IPS DF 4.7 (cell line): Measurements from ENCODE around the gene SNX25.
"Not testable (repeated sequence)": the region's sequence is repeated elsewhere in the genome, so short reads cannot be mapped to it uniquely, and the experiment has no call there.

Source experiments
- DNase-seq: peaks from one replicate; pipeline ENCODE4 v3.0.0-alpha.2; 2013; ENCODE audit warnings: low spot score; ENCODE audit errors: extremely low read depth

Gene SNX25

DNA sequence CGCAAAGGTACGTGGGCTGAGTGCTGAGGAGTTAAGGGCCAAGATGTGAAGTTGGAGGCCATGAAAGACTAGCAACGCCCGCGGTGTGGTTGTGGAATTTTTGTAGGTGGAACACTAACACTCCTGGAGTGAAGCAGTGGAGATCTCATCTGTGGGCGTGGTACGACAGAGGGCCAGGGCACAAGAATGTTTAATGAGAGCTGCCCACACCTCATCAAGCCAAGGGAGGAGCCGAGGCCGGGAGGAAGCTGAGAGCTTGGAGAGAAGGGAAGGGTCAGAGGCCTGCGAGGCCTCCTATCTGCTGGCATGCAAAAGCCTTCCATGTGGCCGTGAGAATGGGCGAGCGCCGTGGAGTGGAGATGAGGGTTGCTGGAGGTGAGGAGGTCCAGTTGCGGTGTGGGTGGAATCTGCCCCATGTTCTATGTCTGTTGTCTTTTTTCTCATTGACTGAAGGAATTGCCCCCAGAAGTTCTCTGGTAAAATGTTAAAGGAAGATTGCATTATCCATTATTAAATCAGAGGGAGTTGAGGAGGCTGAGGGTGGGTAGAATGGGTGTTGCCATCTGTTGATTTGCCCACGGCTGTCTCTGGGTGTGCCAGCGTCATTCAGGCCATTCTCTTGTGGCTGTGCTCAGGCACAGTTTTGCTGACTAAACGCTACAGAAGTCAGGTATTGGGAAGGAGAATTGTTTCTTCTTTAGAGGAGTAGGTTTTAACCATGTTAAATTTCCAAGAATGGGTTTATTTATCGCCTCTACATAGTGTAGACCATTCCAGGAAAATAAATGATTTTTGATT lies 19.8 kb downstream of the SNX25 start:
- no peak for DNase-seq

DNA sequence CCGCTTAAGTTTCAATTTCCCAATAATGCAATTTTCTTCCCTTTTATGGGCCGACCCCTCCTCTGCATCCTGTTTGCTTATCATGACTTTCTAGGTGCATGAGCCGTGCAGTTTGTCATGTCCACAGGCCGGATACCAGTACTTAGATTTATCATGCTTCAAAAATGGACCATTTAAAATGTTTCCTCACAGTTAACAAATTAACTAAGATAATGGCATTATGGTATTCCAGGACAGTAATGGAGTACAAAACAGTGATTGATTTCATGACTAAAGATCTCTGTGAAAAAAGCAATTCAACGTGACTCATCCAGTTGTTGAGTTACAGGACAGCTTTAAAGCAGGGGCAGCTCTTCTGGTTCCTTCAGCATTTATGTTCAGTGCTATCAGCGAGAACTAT lies 23.0 kb downstream of the SNX25 start:
- DNase-seq, result no peak

DNA sequence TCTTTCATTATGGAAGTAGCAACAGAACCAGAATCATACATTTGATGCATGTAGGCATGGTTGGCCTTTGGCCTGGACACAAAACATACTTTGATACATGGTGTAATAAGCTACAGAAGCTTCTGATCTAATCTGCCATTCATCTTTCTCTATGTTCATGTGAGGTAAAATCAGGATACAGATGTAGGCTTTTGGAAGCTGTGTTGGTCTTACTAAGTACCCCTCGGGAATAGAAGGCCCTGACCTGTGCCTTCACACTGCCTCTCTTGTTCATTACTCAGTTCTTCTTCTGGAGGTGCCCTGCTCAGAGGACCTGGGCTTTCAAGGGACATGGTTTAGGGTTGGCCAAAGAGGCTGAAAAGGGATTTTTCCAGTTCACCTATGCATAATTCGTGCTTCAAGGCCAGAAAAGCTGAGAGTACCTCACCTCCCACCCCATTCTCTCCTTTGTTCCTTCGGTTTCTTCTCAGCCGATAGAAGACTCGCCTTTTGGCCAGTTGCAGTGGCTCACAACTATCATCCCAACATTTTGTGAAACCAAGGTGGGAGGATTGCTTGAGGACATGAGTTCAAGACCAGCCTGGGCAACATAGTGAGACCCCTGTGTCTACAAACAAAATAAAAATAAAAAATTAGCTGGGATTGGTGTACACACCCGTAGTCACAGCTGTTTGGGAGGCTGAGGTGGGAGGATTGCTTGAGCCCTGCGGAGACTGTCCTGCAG lies 25.9 kb downstream of the SNX25 start:
- no peak for DNase-seq

DNA sequence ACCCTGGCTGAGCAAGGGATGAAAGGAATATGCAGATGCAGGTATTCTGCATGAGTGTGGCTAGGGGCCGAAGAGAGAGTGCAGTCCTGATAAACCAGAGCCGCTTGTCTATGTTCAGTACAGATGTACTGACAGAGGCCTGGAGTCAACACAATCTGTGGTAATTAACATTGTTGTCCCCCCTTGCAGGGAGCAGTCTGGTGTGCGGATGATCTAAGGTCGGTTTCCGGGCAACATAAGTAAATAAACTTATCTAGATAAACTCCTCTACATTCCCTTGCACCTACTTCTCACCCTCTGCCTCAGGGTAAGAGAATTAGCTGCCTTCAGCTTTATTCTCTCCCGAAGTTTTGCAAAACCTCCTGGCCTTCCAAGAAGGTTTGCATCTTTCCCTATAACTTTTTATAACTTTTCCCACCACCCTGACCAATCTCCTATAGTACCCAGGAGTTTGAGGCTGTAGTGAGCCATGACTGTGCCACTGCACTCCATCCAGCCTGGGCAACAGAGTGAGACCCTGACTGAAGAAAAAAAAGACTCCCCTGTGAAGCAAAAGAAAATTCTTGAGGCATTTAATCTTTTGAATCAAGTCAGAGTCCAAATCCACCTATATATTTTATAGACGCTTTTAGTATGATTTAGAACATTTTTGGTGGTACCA lies 26.6 kb downstream of the SNX25 start:
- DNase-seq, result no peak

DNA sequence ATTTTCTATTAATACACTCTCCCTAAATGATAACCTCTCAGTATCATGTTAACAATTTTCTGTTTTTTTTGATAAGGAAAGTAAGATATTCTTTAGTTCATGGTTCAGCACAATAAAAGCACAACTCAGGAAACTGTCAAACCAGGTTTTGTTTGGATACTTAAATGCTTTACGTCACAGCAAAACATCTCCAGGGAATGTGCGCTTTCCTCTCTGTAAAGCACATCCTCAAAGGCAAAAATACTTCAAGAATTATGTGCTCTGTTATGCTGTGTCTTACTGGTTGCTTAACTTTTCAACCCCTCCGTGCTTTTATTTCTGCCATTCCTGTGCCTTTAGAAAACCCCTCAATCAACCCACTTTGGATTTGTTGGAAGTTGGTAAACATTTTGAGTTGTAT lies 27.8 kb downstream of the SNX25 start:
- DNase-seq, result no peak

DNA sequence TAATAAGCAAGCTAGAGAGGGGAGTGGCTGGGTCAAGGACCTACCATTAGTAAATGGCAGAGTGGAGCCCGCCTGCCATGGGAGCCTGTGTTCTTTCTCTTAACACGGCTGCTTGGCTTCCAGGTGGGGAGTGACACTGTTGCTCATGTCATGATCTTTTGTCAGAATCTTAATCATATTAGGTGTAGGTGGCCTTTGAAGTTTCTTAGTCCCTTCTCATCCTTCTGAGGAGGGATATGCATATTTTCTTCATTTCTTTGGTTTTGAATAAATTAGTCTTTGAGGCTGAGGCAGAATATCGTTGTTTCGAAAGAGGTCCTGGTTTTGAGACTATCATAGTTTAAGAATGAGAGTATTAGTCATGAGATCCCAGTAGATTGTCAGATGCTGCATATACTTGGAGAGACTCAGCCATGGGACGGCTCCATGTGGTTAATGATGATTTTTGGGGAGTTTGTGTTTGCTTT lies 28.9 kb downstream of the SNX25 start:
- no peak for DNase-seq

DNA sequence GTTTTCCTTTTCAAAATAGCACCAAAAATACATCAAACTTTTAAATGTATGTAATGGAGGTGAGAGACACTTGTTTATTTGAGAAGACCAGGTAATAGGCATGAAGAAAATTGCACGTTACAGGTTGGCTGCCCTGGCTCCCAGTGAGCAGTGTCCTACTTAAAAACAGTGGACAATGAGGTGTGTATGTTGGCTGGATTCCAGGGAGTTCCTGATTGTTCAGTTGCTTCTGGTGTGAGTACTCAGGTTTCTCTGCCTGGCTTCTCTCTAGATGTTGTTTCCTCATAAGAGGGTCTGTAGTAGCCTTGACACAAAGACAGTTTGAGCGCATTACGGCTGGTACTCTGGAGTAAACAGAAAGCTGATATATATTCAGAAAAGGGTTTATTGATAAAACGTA lies 29.4 kb downstream of the SNX25 start:
- no peak for DNase-seq

DNA sequence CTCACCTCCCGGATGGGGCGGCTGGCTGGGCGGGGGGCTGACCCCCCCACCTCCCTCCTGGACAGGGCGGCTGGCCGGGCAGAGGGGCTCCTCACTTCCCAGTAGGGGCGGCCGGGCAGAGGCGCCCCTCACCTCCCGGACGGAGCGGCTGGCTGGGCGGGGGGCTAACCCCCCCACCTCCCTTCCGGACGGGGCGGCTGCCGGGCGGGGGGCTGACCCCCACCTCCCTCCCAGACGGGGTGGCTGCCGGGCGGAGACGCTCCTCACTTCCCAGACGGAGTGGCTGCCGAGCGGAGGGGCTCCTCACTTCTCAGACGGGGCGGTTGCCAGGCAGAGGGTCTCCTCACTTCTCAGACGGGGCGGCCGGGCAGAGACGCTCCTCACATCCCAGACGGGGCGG lies 31.1 kb downstream of the SNX25 start:
- DNase-seq, result not testable (repeated sequence)

DNA sequence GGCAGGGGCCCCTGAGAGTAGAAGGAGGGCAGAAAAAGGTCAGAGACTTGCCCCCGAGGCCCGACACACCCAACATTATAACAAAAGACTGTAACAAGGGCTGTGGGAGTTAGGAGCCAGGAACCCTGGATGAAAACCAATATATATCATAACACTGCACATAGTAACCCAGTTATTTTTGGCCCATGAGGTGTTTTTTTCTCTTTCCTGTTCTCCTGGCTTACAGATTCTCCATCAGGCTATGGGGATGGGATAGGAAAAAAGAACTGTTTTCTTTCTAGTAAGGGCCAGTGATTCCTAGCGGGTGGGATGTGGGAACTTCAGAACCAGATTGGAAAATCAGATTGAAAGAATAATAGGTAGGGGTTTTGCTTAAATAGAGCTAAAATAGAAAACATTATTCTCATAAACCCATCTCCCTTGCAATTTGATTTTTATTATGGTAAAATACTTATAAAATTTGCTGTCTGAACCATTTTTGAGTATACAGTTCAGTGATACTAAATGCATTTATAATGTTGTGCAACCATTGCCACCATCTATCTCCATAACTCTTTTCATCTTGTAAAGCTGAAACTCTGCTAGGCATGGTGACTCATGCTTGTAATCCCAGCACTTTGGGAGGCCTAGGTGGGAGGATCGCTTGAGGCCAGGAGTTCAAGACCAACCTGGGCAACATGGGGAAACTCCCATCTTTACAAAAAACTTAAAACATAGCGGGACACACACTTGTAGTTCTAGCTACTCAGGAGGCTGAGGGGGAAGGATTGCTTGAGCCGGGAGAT lies 33.5 kb downstream of the SNX25 start:
- no peak for DNase-seq

DNA sequence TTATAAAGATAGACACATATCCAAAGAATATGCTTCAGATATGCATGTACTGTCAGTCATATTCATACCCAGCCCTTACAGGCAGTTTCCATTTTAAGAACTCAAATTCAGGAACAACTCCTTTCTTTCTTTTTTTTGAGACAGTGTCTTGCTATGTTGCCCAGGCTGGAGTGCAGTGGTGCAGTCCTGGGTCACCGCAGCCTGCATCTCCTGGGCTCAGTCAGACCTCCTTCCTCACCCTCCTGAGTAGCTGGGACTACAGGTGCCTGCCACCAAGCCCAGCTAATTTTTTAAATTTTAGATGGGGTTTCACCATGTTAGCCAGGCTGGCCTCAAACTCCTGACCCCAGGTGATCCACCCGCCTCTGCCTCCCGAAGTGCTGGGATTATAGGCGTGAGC lies 34.5 kb downstream of the SNX25 start:
- DNase-seq, result no peak

DNA sequence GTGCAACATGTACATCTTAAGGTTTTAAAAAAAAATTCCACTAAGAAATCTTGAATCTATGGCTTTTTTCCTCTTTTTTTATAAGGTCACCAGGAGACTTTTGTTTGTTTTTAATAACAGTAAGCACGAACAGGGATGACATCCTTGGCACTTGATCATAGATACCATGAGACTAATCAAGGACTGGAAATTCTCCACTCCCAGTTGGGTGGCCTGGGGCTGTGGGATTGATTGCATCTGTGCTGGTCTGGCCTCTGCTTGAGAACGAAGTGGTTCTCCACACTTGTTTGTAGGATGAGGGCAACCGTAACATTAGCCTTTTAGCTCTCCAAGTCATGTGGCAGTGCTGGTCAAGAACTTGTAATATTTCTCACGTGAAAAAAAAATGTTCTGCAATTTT lies 35.4 kb downstream of the SNX25 start:
- DNase-seq, result no peak

DNA sequence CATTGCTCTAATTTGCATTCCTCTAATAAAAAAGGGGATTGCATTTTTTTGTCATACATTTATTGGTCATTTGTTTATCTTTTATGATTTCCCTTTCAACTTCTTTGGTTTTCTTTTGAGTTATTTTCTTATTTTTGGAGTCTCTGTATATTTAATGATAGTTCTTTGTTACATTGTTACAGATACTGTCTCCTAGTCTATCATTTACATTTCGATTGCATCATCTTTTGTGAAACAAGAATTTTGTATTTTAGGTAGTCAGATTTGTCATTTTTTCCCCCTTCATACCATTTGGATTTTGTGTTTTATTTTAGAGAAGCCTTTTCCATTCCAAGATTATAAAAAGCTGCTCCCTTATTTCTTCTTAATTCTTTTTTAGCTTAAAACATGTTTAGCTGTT lies 37.1 kb downstream of the SNX25 start:
- DNase-seq, result no peak

DNA sequence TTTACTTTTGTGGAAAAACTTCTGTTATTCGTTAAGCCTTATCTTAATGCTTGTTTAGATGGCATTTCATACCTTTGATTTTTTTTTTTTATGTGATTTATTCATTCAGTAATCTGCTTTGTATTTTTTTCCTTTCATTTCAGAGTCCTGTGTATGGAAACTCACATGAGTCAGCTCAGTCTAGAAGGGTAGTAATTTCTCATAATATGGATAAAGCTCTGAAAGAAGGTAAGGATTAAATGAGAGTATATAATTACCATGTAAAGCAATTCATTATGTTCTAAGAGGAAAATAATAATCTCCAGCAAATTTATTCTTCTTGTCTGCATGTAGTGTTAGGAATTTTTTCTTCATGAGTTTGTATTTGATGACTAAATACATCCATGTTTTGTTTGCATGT lies 37.8 kb downstream of the SNX25 start:
- DNase-seq, result no peak

DNA sequence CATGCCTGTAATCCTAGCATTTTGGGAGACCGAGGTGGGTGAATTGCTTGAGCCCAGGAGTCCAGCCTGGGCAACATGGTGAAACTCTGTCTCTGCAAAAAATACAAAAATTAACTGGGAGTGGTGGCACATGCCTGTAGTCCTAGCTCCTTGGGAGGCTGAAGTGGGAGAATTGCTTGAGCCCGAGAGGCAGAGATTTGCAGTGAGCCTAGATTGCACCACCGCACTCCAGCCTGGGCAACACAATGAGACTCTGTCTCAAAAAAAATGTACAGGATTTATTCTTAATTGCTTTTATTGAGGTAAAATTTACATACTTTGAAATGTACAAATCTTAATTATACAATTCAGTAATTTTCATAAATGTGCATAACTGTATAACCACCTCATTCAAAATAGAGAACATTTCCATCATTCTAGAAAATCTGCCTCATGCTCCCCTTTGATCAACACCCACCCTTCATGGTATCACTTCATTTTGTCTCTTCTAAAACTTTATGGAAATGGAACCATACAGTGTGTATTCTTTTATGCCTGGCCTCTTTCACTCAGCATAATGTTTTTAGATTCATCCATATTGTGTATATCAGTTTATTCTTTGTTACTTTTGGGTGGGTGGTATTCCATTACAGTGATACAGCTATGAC lies 39.1 kb downstream of the SNX25 start:
- no peak for DNase-seq

DNA sequence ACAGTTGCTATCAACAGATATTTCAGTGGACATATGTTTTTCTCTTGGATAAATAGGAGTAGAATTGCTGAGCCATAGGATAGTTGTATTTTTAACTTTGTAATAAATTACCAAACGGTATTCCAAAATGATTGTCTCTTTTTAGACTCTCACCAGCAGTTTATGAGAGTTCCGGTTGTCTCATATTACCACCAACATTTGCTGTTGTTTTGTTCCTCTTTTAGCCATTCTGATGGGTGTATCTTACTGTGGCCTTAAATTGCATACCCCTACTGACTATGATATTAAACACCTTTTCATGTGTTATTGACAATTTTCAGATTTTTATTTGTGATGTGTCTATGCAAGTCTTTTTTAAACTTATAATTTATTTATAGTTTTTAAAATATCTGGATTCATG lies 39.7 kb downstream of the SNX25 start:
- DNase-seq, result no peak

DNA sequence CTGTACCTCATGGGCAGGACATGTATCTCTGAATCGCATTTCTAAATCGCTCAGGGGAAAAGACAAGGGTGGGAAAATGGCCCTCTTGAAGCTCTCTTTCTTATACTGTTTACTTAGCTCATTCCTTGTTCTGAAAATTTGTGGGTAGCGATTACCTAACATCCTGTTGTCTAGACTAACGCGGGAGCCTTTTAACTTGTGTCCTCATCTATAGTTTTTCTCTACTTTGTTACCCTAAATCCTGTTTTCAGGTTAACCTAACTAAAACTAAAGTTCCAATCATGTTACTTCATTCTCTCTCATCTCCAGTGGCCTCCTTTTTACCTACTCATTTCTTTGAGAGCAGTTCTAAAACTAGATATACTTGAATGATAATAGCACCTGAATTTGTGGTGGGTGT lies 45.0 kb downstream of the SNX25 start:
- no peak for DNase-seq

DNA sequence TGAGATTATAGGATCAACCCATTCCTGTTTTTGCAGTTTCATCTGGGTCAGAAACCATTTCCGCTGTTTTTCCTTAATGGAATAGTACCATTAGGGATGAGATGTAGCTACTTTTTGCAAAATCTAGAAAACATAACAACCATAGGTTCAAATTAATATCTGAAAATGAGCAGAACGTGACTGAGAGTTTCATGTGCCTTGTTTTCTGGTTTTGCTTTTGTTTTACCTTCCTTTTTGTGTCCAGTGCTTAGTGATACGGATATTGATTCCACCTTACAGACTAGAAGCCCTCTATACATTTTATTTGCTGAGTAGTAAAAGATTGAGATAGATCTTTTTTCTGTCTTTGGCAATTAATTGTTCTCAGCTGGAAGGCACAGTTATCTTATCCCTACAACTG lies 46.5 kb downstream of the SNX25 start:
- no peak for DNase-seq

DNA sequence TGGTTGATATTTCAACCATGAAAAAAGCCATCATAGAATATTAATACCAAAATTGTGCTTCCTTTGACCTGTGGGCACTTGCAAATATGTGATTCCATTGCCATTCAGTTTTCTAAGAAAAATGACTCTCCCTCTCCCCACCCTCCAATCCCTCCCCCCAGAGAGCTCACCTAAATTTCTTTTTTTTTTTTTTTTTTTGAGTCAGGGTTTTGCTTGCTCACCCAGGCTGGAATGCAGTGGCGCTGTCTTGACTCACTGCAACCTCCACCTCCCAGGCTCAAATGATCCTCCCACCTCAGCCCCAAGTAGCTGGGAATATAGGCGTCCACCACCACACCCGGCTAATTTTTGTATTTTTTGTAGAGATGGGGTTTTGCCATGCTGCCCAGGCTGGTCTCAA lies 47.0 kb downstream of the SNX25 start:
- DNase-seq, result no peak

DNA sequence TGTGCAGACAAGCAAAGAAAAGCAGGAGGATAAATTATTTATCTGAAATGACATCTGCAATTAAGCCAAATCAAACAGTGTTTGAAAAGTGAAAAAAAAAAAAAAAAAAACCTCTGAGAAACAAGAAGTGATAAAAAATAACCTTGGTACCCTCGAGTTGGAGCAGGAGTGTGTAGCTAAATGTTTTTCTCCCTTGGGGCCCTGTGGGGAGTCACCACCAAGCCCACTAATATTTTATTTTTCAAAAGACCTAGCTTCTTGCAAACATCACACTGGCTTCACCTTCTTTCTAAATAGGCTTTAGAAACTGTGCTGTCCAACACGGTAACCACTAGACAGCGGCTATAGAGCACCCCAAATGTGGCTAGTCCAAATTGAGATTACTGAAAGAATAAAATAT lies 47.7 kb downstream of the SNX25 start:
- no peak for DNase-seq

DNA sequence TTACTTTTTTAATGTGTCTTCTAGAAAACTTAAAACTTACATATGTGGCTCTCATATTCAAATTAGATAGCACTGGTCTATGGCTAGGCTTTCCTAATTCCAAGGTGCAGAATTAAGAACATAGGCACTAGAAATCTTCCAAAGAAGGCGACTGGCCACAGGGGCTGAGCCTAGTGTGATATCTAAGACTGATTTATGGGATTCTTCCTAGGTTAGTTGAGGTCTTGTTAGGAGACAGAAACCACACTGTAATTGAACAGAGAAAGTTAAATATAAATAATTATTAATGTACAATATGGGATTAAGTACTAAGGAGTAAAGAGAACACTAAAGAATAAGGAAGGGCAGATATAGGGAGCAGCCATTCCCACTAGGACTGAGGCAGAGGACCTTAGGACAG lies 48.3 kb downstream of the SNX25 start:
- no peak for DNase-seq

DNA sequence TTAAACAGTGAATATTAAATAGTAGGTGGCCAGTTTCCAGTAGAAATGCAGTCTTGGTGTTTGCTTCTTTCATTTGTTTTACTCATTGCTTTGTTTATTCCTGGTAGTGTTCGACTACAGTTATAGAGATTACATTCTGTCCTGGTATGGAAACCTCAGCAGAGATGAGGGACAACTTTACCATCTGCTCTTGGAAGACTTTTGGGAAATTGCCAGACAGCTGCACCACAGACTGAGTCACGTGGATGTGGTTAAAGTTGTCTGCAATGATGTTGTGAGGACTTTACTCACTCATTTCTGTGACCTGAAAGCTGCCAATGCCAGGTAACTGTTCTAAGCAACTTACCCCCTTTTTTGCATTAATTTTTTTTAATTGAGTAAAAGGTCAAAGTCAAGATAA lies 49.3 kb downstream of the SNX25 start:
- not testable (repeated sequence) for DNase-seq
